Epidermal melanocyte (primary cell): Measurements from ENCODE around the gene SMIM35.

Experiments
- DNase-seq: peaks from one replicate; pipeline ENCODE4 v3.0.0; 2011; ENCODE audit warnings: low spot score; ENCODE audit not compliant: insufficient read length

Gene SMIM35

DNA sequence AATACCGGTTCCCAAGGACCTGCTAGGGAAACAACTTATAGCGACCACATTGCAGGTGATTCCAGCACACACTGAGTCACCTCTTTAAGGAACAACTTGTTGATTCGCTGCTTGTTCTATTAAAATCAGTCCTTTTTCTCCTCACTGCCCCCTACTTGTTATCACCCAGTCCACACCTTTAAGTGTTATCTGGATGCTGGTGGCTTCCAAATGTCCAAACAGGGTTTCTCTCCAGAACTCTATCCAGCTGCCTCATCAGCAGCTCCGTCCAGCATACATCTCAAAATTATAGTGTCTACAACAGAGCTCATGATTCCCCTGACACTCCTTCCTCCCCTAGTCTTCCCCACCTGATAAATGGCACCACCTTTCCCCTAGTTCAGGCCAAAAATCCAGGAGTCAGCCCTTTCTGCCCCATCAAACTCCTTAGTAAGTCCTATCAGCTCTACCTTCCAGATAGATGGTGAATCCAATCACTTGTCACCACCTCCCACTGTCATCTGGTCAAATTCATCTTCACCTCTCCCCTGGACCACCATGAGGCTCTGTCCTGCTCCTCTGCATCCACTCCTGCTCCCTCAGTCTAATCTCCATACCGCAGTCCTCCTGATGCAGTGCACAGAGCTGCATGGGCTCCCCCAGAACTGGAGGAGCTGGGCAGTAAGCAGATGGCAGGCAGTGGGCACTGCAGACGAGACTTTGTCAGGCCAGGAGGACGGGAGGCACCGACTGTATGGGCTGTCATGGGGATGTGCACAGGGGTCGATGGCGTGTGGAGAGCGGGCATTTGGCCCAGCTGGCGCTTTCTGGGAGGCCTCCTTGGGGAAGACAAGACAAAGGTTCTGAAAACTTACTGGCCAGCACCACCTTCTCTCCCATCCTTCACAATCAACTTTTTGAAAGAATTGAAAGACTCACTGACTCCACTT lies 81.3 kb downstream of the SMIM35 start:
- no peak for DNase-seq

DNA sequence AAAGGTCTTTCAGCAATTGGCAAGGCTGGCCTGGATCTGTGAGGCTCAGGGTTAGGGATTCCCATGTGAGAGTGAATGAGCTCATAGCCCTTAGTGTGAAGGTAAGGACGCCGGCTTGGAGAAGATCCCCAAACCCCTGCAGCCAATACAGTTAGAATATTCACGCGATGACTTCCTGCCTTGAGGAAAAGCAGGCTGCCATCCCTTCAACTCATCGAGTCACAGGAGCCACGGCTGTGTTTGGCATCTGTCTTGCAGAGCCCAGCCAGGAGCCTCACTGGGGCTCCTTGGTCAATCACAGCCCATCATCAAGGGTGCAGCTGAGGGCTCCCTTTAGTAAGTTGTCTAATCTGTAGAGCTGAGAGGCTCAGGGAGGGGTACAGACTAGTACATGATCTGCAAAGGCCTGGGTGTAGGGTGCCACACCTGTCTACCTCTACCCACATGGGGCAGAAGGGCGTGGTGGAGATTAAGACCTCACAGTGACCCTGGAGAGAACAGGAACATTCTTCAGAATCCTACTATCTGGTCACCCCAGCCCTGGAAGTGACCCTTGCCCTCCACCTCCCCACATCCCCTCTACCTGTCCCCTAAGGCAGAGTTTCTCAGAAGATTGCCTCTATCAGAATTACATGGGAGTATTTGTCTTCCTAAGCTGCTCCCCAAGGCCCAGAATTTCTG lies 82.1 kb downstream of the SMIM35 start:
- no peak for DNase-seq

DNA sequence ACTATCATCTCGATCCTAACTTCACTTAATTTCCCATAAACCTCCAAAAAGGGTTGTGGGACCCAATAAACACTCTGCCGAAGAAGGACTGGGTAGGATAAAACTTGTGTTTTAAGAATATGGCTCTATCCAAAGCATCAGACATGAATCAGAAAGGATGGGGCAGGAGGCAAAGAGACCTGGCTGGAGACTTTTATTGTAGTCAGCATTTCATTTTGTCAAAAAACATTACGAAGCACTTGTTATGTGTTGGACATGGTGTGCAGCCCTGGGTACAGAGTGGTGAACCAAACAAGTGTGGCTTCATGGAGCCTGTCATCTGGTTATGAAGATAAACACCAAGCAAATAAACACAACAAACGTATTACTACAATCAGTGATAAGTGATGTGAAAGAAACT lies 83.3 kb downstream of the SMIM35 start:
- DNase-seq = no peak

DNA sequence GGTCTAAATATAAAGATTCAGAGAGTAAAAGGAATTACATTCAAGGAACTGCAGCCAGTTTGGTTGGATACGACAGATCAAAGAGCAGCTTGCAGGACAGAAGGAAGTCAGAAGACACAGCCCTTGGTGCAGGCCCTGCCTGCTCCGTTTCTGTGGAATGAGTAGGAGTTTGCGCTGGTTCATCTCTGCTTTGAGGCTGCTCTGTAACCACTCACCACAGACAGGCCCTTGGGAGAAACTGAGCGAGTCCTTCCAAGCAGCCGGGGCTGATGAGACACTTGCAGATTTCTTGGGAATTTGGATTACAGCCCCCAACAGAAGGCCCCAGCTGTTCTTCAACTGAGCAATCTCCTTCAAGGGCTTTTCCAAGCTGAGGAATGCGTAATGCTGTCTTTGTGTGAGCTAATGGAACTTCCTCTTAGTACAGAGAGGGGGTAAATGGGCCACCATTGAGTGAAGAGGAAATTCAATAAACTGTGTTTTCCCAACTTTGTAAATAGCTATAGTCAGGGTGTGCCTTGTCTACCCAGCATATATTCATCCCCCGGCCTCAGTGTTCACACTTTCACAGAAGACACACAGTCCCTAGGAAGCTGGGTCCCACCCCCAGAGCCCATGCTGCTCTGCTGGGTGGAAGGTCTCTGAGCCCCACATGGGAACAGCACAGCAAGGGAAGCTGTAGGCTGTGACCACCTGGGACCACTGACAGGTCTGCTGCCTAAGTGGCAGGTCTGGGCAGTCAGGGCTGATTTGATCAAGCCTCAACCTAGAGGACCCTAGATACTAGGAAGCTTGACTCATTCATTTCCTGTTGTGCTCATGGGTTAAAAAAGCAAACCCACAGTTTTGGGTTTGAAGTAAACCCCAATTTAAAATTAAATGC lies 84.0 kb downstream of the SMIM35 start:
- no peak for DNase-seq

DNA sequence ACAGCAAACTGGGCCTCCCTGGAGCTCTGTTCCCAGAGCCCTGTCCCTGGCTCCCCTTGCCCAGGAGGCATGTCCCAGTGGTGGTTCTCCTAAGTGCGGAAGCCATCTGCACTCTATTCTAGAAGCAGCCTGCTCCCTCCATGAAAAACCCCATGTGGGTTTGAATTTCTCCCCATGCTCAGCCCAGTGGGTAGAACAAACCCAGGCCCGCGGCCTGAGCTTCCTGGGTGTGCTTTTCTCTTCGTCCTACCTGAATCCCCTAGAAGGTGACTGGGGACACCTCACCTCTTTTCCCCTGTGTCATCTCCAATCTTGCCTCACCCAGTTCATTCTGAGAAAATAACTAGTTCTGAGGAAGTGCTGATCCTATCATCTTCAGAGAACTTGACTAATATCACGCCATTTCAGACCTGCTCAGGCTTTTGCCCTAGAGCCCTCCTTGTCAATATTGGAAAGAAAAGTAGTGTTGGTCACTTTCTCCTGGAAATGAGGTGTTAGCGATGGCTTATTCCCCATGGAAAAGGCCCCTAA lies 84.7 kb downstream of the SMIM35 start:
- DNase-seq = no peak

DNA sequence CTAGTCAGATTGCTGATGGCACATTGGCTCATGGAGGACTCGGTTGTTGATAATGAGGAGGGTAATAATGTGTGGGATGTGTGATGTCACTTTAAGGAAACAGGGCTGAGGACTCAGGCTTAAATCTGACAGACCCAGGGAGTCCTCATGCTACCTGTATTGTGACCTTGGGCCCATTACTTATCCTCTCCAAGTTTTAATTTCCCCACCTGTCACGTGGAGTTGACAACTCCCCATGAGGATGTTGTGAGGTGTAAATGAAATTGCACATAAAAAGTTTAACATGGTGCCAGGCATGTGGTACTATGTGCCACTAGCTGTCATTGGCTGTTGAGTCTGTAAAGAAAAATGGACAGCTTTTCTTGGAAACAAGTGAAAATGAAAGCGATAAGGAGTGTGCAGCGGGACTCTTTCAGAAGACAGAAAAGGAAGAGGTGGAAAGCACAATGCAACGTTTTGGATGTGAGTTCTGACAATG lies 85.2 kb downstream of the SMIM35 start:
- DNase-seq = no peak

DNA sequence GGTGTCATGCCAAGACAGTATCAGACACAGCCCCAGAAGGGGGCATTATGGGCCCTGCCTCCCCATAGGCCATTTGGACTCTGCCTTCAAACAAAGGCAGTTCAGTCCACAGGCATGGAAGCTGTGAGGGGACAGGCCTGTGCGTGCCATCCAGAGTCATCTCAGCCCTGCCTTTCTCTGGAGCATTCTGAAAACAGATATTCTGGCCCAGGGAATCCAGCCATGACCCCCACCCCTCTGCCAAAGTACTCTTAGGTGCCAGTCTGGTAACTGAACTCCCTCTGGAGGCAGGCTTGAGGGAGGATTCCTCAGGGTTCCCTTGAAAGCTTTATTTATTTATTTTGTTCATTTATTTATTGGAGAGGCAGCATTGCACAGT lies 85.9 kb downstream of the SMIM35 start:
- no peak for DNase-seq

DNA sequence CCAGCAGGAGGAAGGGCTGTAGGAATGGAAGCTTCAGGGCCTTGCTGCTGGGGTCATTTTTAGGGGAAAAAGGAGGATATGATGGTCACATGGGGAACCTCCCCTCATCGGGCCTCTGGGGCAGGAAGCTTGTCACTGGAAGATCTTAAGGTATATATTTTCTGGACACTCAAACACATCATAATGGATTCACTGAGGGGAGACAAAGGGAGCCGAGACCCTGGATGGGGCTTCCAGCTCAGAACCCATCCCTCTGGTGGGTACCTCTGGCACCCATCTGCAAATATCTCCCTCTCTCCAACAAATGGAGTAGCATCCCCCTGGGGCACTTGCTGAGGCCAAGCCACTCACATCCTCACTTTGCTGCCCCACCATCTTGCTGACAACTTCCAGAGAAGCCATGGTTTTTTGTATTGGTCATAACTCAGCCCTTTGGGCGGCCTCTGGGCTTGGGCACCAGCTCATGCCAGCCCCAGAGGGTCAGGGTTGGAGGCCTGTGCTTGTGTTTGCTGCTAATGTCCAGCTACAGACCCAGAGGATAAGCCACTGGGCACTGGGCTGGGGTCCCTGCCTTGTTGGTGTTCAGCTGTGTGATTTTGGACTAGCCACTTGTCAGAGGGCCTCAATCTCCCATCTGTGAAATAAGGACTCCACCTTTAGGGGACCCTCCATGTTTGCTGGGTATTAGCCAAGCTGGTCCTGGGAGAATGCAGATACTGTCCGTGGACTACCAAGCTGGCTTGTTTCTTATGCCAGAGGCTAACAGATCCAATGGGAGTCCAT lies 86.5 kb downstream of the SMIM35 start:
- DNase-seq = no peak

DNA sequence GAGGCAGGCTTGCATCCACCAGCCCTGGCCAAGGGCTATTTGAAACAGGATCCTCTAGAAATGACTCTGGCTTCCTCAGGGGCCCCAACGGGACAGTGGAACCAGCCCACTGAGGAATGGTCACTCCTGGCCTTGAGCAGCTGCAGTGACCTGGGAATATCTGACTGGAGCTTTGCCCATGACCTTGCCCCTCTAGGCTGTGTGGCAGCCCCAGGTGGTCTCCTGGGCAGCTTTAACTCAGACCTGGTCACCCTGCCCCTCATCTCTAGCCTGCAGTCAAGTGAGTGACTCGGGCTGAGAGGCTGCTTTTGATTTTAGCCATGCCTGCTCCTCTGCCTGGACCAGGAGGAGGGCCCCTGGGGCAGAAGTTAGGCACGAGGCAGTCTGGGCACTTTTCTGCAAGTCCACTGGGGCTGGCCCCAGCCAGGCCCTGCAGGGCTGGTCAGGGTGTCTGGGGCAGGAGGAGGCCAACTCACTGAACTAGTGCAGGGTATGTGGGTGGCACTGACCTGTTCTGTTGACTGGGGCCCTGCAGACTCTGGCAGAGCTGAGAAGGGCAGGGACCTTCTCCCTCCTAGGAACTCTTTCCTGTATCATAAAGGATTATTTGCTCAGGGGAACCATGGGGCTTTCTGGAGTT lies 87.3 kb downstream of the SMIM35 start:
- no peak for DNase-seq

DNA sequence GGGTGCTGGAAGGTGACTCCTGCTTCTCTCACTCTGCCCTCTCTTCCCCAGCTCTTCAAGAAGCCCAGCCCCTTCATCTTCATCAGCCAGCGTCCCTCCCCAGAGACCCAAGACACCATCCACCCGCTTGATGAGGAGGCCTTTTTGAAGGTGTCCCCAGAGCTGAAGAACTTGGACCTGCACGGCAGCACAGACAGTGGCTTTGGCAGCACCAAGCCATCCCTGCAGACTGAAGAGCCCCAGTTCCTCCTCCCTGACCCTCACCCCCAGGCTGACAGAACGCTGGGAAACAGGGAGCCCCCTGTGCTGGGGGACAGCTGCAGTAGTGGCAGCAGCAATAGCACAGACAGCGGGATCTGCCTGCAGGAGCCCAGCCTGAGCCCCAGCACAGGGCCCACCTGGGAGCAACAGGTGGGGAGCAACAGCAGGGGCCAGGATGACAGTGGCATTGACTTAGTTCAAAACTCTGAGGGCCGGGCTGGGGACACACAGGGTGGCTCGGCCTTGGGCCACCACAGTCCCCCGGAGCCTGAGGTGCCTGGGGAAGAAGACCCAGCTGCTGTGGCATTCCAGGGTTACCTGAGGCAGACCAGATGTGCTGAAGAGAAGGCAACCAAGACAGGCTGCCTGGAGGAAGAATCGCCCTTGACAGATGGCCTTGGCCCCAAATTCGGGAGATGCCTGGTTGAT lies 88.0 kb downstream of the SMIM35 start:
- no peak for DNase-seq

DNA sequence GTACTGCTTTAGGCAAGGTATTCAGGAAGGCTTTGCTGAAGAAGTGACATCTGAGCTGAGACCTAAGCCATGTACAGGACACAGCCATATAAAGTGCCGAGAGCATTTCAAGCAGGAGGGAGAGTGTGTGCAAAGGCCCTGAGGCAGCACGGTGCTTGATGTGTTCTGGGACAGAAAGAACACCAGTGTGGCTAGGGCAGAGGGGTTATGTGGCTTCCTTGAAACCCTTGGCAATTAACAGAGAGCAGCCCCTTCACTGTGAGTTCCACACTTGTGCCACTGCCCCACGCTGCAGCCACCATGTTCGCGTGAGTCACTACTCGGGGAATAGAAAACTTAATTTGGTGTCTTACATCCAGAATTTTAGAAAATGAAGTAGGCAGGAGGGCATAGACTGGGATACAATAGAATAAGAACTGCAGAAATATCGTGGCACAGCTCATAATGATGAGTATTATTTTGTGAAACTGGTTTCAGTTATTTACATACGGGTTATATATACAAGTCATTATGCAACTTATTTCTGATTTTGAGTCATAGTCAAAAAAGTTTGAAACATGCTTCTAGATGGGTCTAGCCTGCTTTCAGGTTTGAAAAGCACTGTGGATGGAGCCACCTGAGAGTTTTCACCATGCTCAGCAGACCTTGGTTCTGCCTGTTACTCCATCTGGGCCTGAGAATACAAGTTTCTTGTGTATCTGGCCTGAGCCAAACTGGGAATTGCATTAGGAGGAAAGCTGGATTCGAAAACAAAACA lies 88.8 kb downstream of the SMIM35 start:
- no peak for DNase-seq

DNA sequence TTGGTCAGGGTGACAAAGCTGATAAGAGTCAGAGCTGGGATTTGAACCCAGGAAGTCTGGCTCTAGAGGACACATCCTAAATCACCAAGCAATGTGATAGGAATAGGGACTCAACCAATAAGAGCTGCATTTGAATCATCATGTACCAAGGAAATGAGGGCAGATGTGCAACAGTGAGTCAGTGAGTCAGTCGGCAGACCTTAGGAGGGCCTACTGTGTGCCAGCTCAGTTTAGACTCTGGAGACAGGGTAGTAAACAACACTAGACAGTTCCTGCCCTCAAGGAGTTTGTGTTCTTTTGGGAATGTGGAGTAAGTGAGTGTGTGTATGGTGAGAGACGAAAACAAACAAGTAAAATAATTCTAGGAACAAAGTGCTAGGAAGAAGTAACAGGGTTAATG lies 89.4 kb downstream of the SMIM35 start:
- DNase-seq = no peak

DNA sequence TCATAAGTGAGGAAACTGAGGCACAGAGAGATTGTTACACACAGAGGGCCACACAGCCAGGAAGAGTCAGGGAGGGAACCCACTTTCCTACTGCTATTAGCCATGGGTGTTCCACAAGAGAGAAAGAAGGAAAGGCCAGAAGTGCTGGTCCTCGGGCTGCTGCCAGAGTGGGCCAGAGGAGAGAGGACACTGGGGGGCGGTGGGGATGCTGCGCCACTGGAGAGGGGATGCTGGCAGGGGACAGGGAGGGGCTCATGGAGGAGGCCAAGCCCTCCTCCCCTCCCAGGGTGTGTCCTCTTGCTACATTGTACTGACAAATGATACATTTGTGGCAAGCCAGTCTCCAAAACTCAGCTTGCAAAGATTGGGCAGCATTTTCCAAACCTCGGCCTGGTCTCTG lies 90.7 kb downstream of the SMIM35 start:
- DNase-seq = no peak

DNA sequence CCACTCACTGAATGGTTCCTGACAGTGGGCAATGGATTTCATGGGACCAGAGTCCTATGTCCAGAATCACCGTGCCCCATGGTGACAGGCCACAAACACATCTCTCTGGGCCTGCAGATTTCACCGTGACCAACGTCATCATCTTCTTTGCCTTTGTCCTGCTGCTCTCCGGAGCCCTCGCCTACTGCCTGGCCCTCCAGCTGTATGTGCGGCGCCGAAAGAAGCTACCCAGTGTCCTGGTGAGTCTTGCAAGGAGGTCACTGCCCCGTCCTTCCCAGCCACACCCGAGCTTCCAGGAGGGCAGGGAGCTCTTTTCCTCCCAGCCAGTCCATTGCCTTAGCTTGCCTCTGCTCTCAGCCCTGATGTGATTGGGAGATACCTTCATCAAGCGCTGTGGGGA lies 91.3 kb downstream of the SMIM35 start:
- DNase-seq = no peak

DNA sequence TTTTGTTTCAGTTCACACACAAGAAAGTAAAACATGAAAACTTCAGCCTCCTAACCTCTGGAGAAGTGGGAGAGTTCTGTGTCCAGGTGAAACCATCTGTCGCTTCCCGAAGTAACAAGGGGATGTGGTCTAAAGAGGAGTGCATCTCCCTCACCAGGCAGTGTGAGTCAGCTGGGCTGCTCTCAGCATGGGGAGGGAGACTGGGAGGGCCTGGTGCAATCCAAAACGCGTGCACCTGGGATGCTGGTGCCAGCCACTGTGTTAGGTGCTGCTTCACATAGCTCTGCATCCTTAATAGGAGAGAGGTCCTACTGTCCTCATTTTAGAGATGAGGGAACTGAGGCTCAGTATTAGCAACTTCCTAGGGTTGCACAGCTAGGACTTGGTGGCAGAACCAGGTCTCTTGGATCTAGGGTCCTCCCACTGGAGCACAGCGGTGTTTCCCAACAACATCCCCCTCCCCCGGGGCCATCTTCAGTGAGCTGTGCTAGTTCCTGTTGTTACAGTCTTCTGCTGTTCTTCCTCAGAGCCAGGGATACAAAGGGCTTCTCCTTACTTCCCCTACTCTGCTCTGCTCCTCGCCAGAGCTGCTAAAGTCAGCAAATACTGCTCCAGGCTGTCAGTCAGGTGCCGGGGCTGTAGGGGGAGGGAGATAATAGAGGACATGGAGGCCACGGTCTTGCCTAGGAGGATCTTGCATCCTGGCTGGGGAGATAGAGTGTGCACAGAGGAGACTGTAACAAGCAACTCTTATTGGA lies 92.6 kb downstream of the SMIM35 start:
- DNase-seq = no peak

DNA sequence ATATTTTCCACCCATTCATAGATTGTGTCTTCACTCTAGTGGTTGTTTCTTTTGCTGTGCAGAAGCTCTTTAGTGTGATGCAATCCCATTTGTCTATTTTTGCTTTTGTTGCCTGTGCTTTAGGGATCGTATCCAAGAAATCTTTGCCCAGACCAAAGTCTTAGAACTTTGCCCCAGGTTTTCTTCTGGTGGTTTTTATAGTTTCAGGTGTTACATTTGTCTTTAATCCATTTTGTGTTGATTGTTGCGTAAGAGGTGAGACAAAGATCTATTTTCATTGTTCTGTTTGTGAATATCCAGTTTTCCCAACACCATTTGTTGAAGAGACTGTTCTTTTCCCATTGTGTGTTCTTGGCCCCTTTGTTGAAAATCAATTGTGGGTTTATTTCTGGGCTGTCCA lies 94.1 kb downstream of the SMIM35 start:
- no peak for DNase-seq

DNA sequence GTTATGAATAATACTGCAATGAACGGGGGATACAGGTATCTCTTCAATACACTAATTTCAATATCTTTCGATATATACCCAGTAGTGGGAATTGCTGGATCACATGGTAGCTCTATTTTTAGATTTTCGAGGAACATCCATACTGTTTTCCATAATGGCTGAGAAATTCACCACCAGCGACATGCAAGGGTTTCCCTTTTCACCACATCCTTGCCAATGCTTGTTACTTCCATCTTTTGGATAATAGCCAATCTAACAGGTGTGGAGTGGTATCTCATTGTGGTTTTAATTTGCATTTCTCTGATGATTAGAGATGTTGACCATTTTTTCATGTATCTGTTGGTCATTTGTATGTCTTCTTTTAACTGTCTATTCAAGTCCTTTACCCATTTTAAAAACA lies 94.6 kb downstream of the SMIM35 start:
- no peak for DNase-seq
